Thyroid gland (tissue), 4 donors: ENCODE data around the gene ACOX1. TPM values are rescaled to one million over a fixed set of nuclear protein-coding genes. Genes with fewer than 3 reads are reported as not detected.
A peak's percentile ranks its signal among the peaks of the same experiment; 100 is the strongest.

Source experiments
- DNase-seq, 2 donors: peaks; one replicate each; pipeline ENCODE4 v3.0.0-alpha.2; 2019
- H3K27ac ChIP-seq, 3 donors: fragments of 200-600 bp; sonication (generic); 1 replicate in 2 of 3; 2 replicates in 1 of 3; pipeline ENCODE4 v1.5.1; 2016 to 2019; ENCODE audit warnings: mild to moderate bottlenecking in 1 of 3, moderate library complexity in 1 of 3
- H3K27me3 ChIP-seq: fragments of 200-600 bp; sonication (generic); one replicate; pipeline ENCODE4 v1.5.1; 2019
- H3K36me3 ChIP-seq, 2 donors: fragments of 200-600 bp; sonication (generic); one replicate each; pipeline ENCODE4 v1.5.1; 2016 to 2019
- H3K4me1 ChIP-seq, 2 donors: fragments of 200-600 bp; sonication (generic); one replicate each; pipeline ENCODE4 v1.5.1; 2017 to 2019
- H3K4me3 ChIP-seq, 3 donors: fragments of 200-600 bp; sonication (generic); replicated peaks in 1 of 3; 1 replicate in 2 of 3; 2 replicates in 1 of 3; pipeline ENCODE4 v1.5.1; 2016; ENCODE audit warnings: mild to moderate bottlenecking in 1 of 3
- H3K9me3 ChIP-seq: fragments of 200-600 bp; sonication (generic); one replicate; pipeline ENCODE4 v1.5.1; 2017
- POLR2A ChIP-seq, 2 donors: fragments of 450-650 bp; IDR thresholded peaks; one replicate each; pipeline ENCODE4 v1.6.1; 2017; ENCODE audit warnings: antibody characterized with exemption in 2 of 2, mild to moderate bottlenecking in 2 of 2, moderate library complexity in 1 of 2
- WGBS, 2 donors: methylation state at CpG; one replicate each; pipeline ENCODE4 v1.1.5; 2017; 5-methylcytosine and 5-hydroxymethylcytosine counted together
- intact Hi-C: fragments of 100-400 bp; cut with DNase I; formaldehyde crosslinking; loops from one replicate; pipeline ENCODE4 v1.15.1; 2023
- total RNA-seq, 4 donors: library from RNA; depleted of rRNA; stranded (reverse); fragments of >200 nt; gene quantifications; one replicate each; pipeline ENCODE4 v1.2.3, GENCODE V29; 2016
- TF ChIP-seq, protein P1 (sequence below), 6 experiments: fragments of 200-600 bp in 3 of 6; fragments of 450-650 bp in 3 of 6; sonication (generic) in 3 of 6; IDR thresholded peaks; one replicate each; pipeline ENCODE4 v1.5.1; 2016 to 2019; ENCODE audit warnings: antibody characterized with exemption in 6 of 6, mild to moderate bottlenecking in 2 of 6, inconsistent platforms in 1 of 6, moderate library complexity in 1 of 6

Gene ACOX1
- total RNA-seq, 4 donors from 2014 or later: 59.6 to 102 (median 75.5) TPM

DNA sequence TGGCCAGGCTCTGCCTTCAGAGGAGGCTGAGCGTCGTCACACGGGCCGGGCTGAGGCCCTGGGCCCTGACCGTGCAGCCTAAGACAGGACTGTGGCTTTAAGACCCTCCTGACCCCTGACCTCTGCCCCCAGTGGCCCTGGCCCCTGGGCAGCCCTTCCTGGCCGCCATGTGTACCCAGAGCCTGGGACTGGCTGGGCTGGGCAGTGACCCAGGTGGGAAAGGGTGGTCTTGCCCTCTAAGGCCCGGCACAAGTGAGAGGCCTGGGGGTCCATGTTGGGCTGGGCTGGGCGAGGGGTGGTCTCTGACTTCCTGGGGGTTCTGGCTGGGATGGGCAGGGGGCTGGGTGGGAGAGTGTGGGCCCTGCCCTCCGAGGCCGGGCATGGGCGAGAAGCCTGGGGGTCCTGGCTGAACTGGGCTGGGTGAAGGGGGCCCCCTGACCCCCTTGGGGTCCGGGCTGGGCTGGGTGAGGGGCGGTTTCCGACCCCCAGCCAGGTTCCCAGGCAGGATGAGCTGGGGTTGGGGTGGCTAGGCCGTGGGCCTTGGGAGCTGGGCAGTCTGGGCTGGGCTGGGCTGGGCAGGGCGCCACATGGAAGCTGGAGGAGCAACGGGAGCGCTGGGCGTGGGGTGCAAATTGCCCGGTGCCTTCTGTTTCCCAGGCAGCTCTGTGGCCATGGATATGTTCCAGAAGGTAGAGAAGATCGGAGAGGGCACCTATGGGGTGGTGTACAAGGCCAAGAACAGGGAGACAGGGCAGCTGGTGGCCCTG lies 22.0 kb upstream of the ACOX1 start, which contains the start of gene CDK3:
Gene CDK3, plus strand, starts transcription at position 101 of the 767 bp plus-strand sequence. Its CDS starts 571 bp downstream, at position 672.
- Histone ChIP-seq H3K4me3 (no peak within 1 kb of the TSS), H3K9me3 (no peaks in the 10 kb centered on the region), H3K27ac (peak within 1 kb of the TSS in 1 of 3 donors; percentile 17), H3K36me3 (no peaks in the 10 kb centered on the region), H3K27me3 (no peaks in the 10 kb centered on the region), H3K4me1 (peaks cover 0 to 7% of the 10 kb centered on the region in 2 donors)
- 89% methylated on average over 9 to 14 of the region's 21 CpGs for WGBS, 2 donors
- no peak for TF ChIP-seq POLR2A (IDR thresholded peaks at IDR 0.05)
- TF ChIP-seq, protein P1, sequence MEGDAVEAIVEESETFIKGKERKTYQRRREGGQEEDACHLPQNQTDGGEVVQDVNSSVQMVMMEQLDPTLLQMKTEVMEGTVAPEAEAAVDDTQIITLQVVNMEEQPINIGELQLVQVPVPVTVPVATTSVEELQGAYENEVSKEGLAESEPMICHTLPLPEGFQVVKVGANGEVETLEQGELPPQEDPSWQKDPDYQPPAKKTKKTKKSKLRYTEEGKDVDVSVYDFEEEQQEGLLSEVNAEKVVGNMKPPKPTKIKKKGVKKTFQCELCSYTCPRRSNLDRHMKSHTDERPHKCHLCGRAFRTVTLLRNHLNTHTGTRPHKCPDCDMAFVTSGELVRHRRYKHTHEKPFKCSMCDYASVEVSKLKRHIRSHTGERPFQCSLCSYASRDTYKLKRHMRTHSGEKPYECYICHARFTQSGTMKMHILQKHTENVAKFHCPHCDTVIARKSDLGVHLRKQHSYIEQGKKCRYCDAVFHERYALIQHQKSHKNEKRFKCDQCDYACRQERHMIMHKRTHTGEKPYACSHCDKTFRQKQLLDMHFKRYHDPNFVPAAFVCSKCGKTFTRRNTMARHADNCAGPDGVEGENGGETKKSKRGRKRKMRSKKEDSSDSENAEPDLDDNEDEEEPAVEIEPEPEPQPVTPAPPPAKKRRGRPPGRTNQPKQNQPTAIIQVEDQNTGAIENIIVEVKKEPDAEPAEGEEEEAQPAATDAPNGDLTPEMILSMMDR (IDR thresholded peaks at IDR 0.05): no peak
- no peak for DNase-seq
- intact Hi-C loops: loop anchor here (10.0 kb wide), 1 partner anchor 274 kb away; no protein-coding TSS in a partner anchor

GRCh38 chr17:76000016-76000754 lies 21.2 kb upstream of the ACOX1 start:
- DNase-seq: peak; percentile 71 to 83
- Histone ChIP-seq H3K27me3 (no peaks in the 10 kb centered on the region), H3K4me1 (peaks cover 0 to 7% of the 10 kb centered on the region in 2 donors), H3K9me3 (no peaks in the 10 kb centered on the region), H3K27ac (peak overlapping the region in 1 of 3 donors; percentile 17), H3K4me3 (no peak overlapping the region), H3K36me3 (no peaks in the 10 kb centered on the region)
- WGBS, 2 donors: 46 to 52% methylated on average over 11 to 29 of the region's 31 CpGs
- TF ChIP-seq, protein P1 (IDR thresholded peaks at IDR 0.05): peak in 5 of 6 experiments; percentile 38 to 76 (median 52)
- TF ChIP-seq POLR2A (IDR thresholded peaks at IDR 0.05): no peak
- intact Hi-C loops: loop anchor here (10.0 kb wide), 1 partner anchor 275 kb away; no protein-coding TSS in a partner anchor

GRCh38 chr17:75998327-75998795 lies 19.4 kb upstream of the ACOX1 start:
- DNase-seq: no peak
- 93 to 95% methylated on average over 9 of the region's 9 CpGs for WGBS, 2 donors
- peaks cover 0 to 7% of the 10 kb centered on the region in 2 donors for H3K4me1 ChIP-seq
- H3K4me3 ChIP-seq: no peak overlapping the region
- H3K27ac ChIP-seq: no peak overlapping the region
- H3K9me3 ChIP-seq: no peaks in the 10 kb centered on the region
- H3K27me3 ChIP-seq: no peaks in the 10 kb centered on the region
- no peaks in the 10 kb centered on the region for H3K36me3 ChIP-seq
- intact Hi-C loops: no loop called here
- TF ChIP-seq POLR2A (IDR thresholded peaks at IDR 0.05): no peak
- TF ChIP-seq, protein P1 (IDR thresholded peaks at IDR 0.05): no peak

DNA sequence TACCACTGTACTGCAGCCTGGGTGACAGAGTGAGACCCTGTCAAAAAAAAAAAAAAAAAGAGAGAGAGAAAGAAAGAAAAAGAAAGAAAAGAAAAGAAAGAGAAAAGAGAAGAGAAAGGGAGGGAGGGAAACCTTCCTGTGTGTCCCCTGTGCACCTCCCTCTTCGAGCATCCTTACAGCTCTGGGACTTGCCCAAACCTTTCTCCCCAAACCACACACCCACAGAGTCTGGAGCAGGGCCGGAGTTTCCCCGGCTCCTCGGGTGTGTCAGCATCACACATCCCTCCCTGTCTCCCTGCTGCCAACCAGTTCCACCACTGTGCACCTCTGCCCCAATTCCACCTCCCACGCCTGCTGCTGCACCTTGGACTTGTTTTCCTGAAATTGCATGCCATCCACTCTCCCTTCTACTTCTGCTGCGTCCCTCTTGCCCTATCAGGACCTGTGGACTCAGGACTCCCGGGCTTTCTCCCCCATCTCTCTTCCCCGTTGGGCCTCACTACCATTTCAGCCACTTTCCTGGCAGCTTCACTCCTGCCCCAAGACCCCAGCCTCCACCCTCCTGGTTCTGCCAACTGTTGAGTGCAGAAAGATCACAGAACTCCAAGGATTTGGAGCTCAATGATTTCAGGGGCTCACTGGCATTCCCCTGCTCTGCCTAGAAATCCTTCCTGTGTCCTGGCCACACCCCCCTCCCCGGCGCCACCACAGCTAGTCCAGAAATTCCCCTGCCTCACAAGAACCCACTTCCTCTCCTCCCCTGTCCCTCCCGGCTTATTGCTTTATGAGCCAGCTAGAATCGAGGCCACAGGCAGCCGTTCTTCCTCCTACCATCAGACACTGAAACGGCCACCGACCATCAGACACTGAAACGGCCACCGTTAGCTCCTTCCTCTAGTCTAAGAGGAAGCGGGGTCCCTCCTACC lies 18.0 kb upstream of the ACOX1 start:
- H3K9me3 ChIP-seq: no peaks in the 10 kb centered on the region
- no peak for DNase-seq
- no peak for TF ChIP-seq POLR2A (IDR thresholded peaks at IDR 0.05)
- TF ChIP-seq, protein P1 (IDR thresholded peaks at IDR 0.05): no peak
- WGBS, 2 donors: 61 to 67% methylated on average over 18 of the region's 18 CpGs
- peaks cover 0 to 7% of the 10 kb centered on the region in 2 donors for H3K4me1 ChIP-seq
- H3K4me3 ChIP-seq: no peak overlapping the region
- intact Hi-C loops: no loop called here
- no peaks in the 10 kb centered on the region for H3K36me3 ChIP-seq
- no peaks in the 10 kb centered on the region for H3K27me3 ChIP-seq
- no peak overlapping the region for H3K27ac ChIP-seq
